Measurements from ENCODE around the gene TAF4.

DNA sequence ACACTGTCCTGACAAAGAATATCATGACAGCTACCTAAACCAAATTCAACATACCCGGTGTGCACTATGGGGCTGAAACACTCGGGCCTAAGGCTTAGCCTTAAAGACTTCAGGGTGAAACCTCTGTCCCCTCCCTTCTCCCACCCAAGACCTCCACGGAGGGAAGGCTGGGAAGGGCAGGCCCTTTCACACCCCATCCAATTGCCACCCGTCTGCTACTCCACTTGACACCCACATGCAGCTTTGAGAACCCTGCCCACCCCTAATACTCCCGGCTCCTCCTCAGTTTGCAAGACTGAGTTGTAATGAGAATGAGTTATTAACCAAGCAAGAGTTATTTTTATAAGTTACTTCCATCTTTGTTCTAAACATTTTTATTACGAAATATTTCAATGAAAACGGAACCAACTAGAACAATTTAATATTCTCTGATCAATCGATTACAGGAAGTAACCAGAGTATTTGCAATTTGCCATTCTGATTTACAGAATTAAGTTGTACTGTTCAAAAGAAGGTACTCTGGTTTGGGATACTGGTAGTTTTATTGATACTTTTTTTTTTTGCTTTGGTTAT is 3.7 kb downstream of the TAF4 start:
- TF ChIP-seq CTCF (IDR thresholded peaks at IDR 0.05): no peak
- TF ChIP-seq POLR2A (IDR thresholded peaks at IDR 0.05): no peak
